ENCODE measurements around the gene NFIA. TPM values are rescaled to one million over a fixed set of nuclear protein-coding genes. Genes with fewer than 3 reads are reported as not detected.

The NFIA gene
- total and polyA plus RNA-seq, 9 of the 15 experiments (the other 6 are each of a cell fraction or from before 2014, with no cell fraction given), result 5.3 to 24.9 (median 9.8) TPM

- TF ChIP-seq EGR1 (conservative IDR thresholded peaks at IDR 0.05) (peak; percentile 50), EHMT2 (IDR thresholded peaks at IDR 0.05) (no peak), EP300 (IDR thresholded peaks at IDR 0.05; ENCODE audit: low read length) (peak; percentile 75; the same call in 1 of the 2 replicates), ZBTB7A (IDR thresholded peaks at IDR 0.05; ENCODE audit: borderline replicate concordance, control insufficient read depth, low read depth, low read length) (peak; percentile 54; the same call in 1 of the 2 replicates), ZNF12 (CRISPR knock-in tag; IDR thresholded peaks at IDR 0.05) (no peak), NCOR1 (IDR thresholded peaks at IDR 0.05) (peak; percentile 77), ZNF766 (CRISPR knock-in tag; conservative IDR thresholded peaks at IDR 0.05) (no peak), IRF9 (tag; IDR thresholded peaks at IDR 0.05) (no peak), NCOA1 (IDR thresholded peaks at IDR 0.05; ENCODE audit: low read depth) (peak; percentile 55; the same call in 1 of the 2 replicates), SRSF1 (IDR thresholded peaks at IDR 0.05; ENCODE audit: low read depth, low read length) (no peak), PML (IDR thresholded peaks at IDR 0.05; ENCODE audit: low read length) (0 out of 2 replicates have a peak, but pooled peaks have one; percentile 21), CBFA2T3 (IDR thresholded peaks at IDR 0.05) (peak; percentile 90), RBM17 (IDR thresholded peaks at IDR 0.05; ENCODE audit: borderline replicate concordance, low read depth, low read length) (no peak), TEAD4 (IDR thresholded peaks at IDR 0.05; ENCODE audit: low read length) (peak; percentile 80), TEAD4 (CRISPR knock-in tag; IDR thresholded peaks at IDR 0.05; ENCODE audit: borderline replicate concordance) (no peak), PRDM10 (IDR thresholded peaks at IDR 0.05; ENCODE audit: partially characterized antibody) (peak; percentile 33), GTF2E2 (tag; IDR thresholded peaks at IDR 0.05) (no peak), KDM1A (IDR thresholded peaks at IDR 0.05) (peak; percentile 20 to 24; a peak in 1 of 4 replicates), RBM39 (optimal IDR thresholded peaks at IDR 0.05; ENCODE audit: low read depth, low read length) (no peak), STAT5A (IDR thresholded peaks at IDR 0.05; ENCODE audit: borderline replicate concordance, low read length) (peak; percentile 61), SLC30A9 (CRISPR knock-in tag; IDR thresholded peaks at IDR 0.05) (no peak), FOXA1 (IDR thresholded peaks at IDR 0.05; ENCODE audit: borderline replicate concordance) (no peak), GATAD2B (IDR thresholded peaks at IDR 0.05; ENCODE audit: borderline replicate concordance) (0 out of 2 replicates have a peak, but pooled peaks have one; percentile 40), RBM15 (IDR thresholded peaks at IDR 0.05; ENCODE audit: insufficient read depth, low read length) (no peak), ELF1 (tag; IDR thresholded peaks at IDR 0.05) (no peak), ESRRB (CRISPR knock-in tag; IDR thresholded peaks at IDR 0.05; ENCODE audit: borderline replicate concordance) (no peak)
Measured at GRCh38 chr1:61139775-61140549, 57.6 kb downstream of the NFIA start (continued).
